ENCODE measurements around the gene TAS2R1. TPM values are rescaled to one million over a fixed set of nuclear protein-coding genes. Genes with fewer than 3 reads are reported as not detected.

TAS2R1 gene
- not detected in 2 replicates for total RNA-seq (ENCODE audit: low replicate concordance)

GRCh38 chr5:9630251-9630650, at the start of gene TAS2R1:
Gene TAS2R1 (minus strand): TSS chr5:9630351. CDS start chr5:9630032, 319 bp downstream.

Other genes starting within 250 kb of the TAS2R1 start
- gene SEMA5A, start 84.3 kb downstream of the TAS2R1 start, total RNA-seq (ENCODE audit: low replicate concordance) = 13.6 and 69.7 TPM in 2 replicates